ENCODE measurements around the gene MAD2L1. TPM values are rescaled to one million over a fixed set of nuclear protein-coding genes. Genes with fewer than 3 reads are reported as not detected.

MAD2L1 gene
- total RNA-seq, 2 experiments from 2014 or later = 99.6 TPM

DNA sequence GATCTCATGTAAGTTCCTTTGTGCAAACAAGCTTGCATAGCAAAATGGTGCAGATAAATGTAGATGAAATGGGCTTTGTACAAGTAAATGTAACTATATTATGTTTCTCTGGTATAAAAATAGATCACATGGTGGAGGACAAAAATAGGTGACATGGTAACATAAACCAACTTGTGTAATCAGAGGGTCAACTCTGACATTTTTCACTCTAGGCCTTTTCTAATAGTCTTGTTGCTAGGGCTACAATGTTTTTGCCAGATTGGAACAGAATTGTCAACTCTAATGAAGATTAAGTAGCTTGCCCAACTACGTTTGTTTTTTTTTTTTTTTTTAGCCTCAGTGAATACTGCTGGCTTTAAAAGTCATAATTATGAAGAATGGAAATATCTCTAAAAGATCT, 11.5 kb downstream of the MAD2L1 start:
- DNase-seq (no peak), ATAC-seq (no peak)
- POLR2A ChIA-PET = interaction anchor here (0.8 kb wide), 1 partner anchor 9 kb away, joined by 3 read pairs; no protein-coding TSS in a partner anchor
- H3K27me3 Mint-ChIP-seq = no peaks in the 10 kb centered on the region
- CTCF ChIA-PET = interaction anchor here (0.7 to 1.2 kb wide), 2 partner anchors 428 to 434 kb away, joined by 3 read pairs; no protein-coding TSS in a partner anchor
- no peaks in the 10 kb centered on the region for H3K4me1 Mint-ChIP-seq (ENCODE audit: low read depth)
- H3K9me3 Mint-ChIP-seq = no peaks in the 10 kb centered on the region
- no peak overlapping the region for H3K4me3 Mint-ChIP-seq
- peaks cover 28% of the 10 kb centered on the region for H3K36me3 Mint-ChIP-seq (ENCODE audit: low read depth)
- TF ChIP-seq, protein P1, sequence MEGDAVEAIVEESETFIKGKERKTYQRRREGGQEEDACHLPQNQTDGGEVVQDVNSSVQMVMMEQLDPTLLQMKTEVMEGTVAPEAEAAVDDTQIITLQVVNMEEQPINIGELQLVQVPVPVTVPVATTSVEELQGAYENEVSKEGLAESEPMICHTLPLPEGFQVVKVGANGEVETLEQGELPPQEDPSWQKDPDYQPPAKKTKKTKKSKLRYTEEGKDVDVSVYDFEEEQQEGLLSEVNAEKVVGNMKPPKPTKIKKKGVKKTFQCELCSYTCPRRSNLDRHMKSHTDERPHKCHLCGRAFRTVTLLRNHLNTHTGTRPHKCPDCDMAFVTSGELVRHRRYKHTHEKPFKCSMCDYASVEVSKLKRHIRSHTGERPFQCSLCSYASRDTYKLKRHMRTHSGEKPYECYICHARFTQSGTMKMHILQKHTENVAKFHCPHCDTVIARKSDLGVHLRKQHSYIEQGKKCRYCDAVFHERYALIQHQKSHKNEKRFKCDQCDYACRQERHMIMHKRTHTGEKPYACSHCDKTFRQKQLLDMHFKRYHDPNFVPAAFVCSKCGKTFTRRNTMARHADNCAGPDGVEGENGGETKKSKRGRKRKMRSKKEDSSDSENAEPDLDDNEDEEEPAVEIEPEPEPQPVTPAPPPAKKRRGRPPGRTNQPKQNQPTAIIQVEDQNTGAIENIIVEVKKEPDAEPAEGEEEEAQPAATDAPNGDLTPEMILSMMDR (IDR thresholded peaks at IDR 0.05) = no peak
- intact Hi-C loops (cut with micrococcal nuclease) = no loop called here
- no peak overlapping the region for H3K27ac Mint-ChIP-seq

DNA sequence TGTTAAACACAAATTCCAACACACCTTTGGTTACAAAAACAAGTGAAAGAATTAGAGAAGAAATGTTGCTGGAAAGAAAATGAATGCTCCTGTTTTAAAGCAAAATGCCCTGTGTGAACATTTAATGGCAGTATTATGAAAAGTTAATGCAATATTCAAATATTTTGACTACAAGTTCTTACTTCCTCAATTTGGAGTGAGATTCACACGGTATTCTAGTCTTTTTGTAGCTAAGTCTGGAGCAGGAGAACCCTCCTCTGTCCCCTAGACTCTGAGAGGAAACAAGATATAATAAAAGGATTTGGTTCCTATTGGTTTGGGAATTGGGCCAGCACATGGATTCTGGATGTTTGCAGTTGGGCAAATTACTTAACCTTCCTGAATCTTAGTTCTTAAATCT, 12.7 kb downstream of the MAD2L1 start:
- CTCF ChIA-PET = interaction anchor here (0.7 to 1.2 kb wide), 2 partner anchors 425 to 427 kb away, joined by 3 read pairs; partner anchors contain the start of gene PDE5A

DNA sequence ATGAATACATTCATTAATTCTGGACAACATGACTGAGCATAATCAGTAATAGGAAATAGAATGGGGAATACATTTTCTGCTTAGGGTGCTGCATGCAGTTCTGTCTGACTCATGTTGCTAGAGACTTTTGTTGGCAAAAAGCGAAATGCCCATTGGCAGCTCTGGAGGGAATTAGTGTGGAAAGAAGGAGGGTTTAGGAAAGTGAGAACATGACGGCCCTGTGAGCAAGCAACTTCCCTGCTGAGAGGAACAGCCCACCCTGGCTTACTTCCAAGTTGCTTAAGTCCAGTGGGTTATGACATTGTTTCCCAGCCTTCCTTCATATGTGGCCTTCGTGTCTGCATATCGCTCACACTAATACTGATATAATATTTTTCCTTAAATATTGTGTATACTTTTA, 13.8 kb downstream of the MAD2L1 start:
- Mint-ChIP-seq H3K9me3 (no peaks in the 10 kb centered on the region), H3K36me3 (ENCODE audit: low read depth) (peaks cover 13% of the 10 kb centered on the region), H3K4me3 (no peak overlapping the region), H3K27me3 (no peaks in the 10 kb centered on the region), H3K27ac (no peak overlapping the region), H3K4me1 (ENCODE audit: low read depth) (peaks cover 5% of the 10 kb centered on the region)
- ChIA-PET POLR2A (no interaction called here), CTCF (interaction anchor here (3.2 kb wide), 1 partner anchor 425 kb away, joined by 21 read pairs; the partner anchor contains the start of gene PDE5A)
- TF ChIP-seq, protein P1 (IDR thresholded peaks at IDR 0.05) = no peak
- intact Hi-C loops (cut with micrococcal nuclease) = loop anchor here (5.0 kb wide), 1 partner anchor 1071 kb away; no protein-coding TSS in a partner anchor
- ATAC-seq (no peak), DNase-seq (no peak)

More for the DNA sequence above, 12.7 kb downstream of the MAD2L1 start:
- Mint-ChIP-seq H3K4me1 (ENCODE audit: low read depth) (peaks cover 5% of the 10 kb centered on the region), H3K36me3 (ENCODE audit: low read depth) (peaks cover 18% of the 10 kb centered on the region), H3K9me3 (no peaks in the 10 kb centered on the region), H3K27me3 (no peaks in the 10 kb centered on the region), H3K27ac (no peak overlapping the region), H3K4me3 (no peak overlapping the region)
- intact Hi-C loops (cut with micrococcal nuclease) = loop anchor here (5.0 kb wide), 1 partner anchor 1072 kb away; no protein-coding TSS in a partner anchor
- DNase-seq = no peak
- POLR2A ChIA-PET = no interaction called here
- no peak for ATAC-seq
- TF ChIP-seq, protein P1 (IDR thresholded peaks at IDR 0.05) = no peak

DNA sequence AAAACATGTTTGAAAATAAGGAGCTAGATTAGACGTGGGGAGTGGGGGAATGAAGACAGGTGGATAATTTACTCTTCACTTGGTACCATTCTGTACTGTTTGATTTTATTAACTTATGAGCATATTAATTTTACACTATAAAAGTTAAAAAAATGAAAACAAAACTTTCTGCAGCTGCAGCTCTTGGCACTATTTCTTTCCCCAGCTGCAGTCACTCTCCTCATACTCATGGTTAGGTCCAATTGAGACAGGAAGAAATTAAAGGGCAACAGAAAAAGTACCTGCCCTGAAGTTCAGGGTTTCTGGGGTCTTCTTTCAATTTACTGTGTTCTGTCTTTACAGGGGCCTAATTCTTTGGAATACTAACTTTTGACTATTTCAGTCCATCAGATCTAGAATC, 15.4 kb downstream of the MAD2L1 start:
- peaks cover 5% of the 10 kb centered on the region for H3K4me1 Mint-ChIP-seq (ENCODE audit: low read depth)

More for the DNA sequence above, 15.4 kb downstream of the MAD2L1 start:
- DNase-seq (no peak), ATAC-seq (no peak)
- CTCF ChIA-PET = interaction anchor here (1.0 to 3.2 kb wide), 3 partner anchors 11 to 423 kb away, joined by 3 to 21 read pairs (median 4); partner anchors contain the start of gene PDE5A
- Mint-ChIP-seq H3K4me3 (no peak overlapping the region), H3K36me3 (ENCODE audit: low read depth) (peaks cover 10% of the 10 kb centered on the region), H3K9me3 (no peaks in the 10 kb centered on the region), H3K27ac (no peak overlapping the region), H3K27me3 (no peaks in the 10 kb centered on the region)
- intact Hi-C loops (cut with micrococcal nuclease) = loop anchor here (5.0 kb wide), 1 partner anchor 1069 kb away; no protein-coding TSS in a partner anchor
- TF ChIP-seq, protein P1 (IDR thresholded peaks at IDR 0.05) = no peak
- POLR2A ChIA-PET = no interaction called here
